ENCODE results near the gene ZNF746. TPM values are rescaled to one million over a fixed set of nuclear protein-coding genes. Genes with fewer than 3 reads are reported as not detected.
A peak's percentile ranks its signal among the peaks of the same experiment; 100 is the strongest.

ZNF746 gene
- total and polyA plus RNA-seq, 3 donors from 2014 or later: 32.1 to 56.7 (median 49.3) TPM

DNA sequence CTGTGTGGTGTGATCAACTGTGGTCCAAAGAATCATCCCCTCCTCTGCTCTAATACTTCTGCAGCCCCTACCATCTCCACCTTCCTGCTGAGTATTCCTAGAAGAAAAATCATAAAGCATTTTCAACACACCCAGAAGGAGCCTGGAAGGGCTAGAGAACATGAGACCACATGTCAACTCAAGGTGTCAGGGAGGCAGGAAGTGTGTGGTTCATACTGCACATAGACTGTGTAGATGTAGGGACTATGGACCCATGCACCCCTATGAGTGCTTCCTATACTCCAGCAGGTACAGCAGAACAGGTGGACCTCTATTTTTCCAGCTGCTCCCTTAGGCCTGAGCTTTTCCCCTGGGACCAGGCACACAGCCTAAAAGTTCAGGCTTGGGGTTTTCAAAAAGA, 2.6 kb upstream of the ZNF746 start:
- intact Hi-C loops (cut with DNase I; ENCODE audit: low total_unique reads): no loop called here
- Histone ChIP-seq H3K27me3 (no peaks in the 10 kb centered on the region), H3K36me3 (ENCODE audit: low read depth, missing control alignments) (no peaks in the 10 kb centered on the region), H3K4me1 (peaks cover 10% of the 10 kb centered on the region), H3K27ac (no peak overlapping the region), H3K9me3 (no peaks in the 10 kb centered on the region), H3K4me3 (no peak overlapping the region)
- no peak for DNase-seq
- TF ChIP-seq CTCF (IDR thresholded peaks at IDR 0.05): no peak
- TF ChIP-seq POLR2A (IDR thresholded peaks at IDR 0.05): no peak

DNA sequence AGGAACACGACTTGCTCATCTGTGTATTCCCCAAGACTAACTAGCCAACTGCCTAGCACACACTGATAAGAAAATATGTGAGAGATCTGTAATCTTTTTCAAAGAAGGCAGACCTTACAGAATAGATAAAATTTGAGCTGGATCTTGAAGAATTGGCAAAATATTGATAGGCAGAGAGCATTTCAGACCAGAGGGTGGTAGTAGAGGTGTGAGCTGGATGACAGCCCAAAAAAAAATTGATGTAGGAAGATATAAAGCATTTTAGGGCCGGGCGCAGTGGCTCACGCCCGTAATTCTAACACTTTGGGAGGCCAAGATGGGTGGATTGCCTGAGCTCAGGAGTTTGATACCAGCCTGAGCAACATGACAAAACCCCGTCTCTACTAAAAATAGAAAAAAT, 1.2 kb upstream of the ZNF746 start:
- Histone ChIP-seq H3K4me3 (no peak overlapping the region), H3K4me1 (peaks cover 10% of the 10 kb centered on the region), H3K27me3 (no peaks in the 10 kb centered on the region), H3K36me3 (ENCODE audit: low read depth, missing control alignments) (no peaks in the 10 kb centered on the region), H3K9me3 (no peaks in the 10 kb centered on the region), H3K27ac (no peak overlapping the region)
- intact Hi-C loops (cut with DNase I; ENCODE audit: low total_unique reads): no loop called here
- 61% methylated on average over 6 of the region's 6 CpGs for WGBS, 2 donors
- no peak for DNase-seq
- TF ChIP-seq POLR2A (IDR thresholded peaks at IDR 0.05) (no peak), CTCF (IDR thresholded peaks at IDR 0.05) (no peak)

- Histone ChIP-seq H3K4me3 (peak overlapping the region; percentile 81), H3K27me3 (no peaks in the 10 kb centered on the region), H3K36me3 (ENCODE audit: low read depth, missing control alignments) (no peaks in the 10 kb centered on the region), H3K9me3 (no peaks in the 10 kb centered on the region), H3K4me1 (peaks cover 10% of the 10 kb centered on the region), H3K27ac (peak overlapping the region; percentile 86 to 95)
- TF ChIP-seq POLR2A (IDR thresholded peaks at IDR 0.05) (no peak), CTCF (IDR thresholded peaks at IDR 0.05) (no peak)
- intact Hi-C loops (cut with DNase I; ENCODE audit: low total_unique reads): no loop called here
- 1 to 3% methylated on average over 29 to 34 of the region's 51 CpGs for WGBS, 2 donors
- peak; percentile 69 for DNase-seq
Observed at GRCh38 chr7:149496642-149497391, 792 bp downstream of the ZNF746 start.

DNA sequence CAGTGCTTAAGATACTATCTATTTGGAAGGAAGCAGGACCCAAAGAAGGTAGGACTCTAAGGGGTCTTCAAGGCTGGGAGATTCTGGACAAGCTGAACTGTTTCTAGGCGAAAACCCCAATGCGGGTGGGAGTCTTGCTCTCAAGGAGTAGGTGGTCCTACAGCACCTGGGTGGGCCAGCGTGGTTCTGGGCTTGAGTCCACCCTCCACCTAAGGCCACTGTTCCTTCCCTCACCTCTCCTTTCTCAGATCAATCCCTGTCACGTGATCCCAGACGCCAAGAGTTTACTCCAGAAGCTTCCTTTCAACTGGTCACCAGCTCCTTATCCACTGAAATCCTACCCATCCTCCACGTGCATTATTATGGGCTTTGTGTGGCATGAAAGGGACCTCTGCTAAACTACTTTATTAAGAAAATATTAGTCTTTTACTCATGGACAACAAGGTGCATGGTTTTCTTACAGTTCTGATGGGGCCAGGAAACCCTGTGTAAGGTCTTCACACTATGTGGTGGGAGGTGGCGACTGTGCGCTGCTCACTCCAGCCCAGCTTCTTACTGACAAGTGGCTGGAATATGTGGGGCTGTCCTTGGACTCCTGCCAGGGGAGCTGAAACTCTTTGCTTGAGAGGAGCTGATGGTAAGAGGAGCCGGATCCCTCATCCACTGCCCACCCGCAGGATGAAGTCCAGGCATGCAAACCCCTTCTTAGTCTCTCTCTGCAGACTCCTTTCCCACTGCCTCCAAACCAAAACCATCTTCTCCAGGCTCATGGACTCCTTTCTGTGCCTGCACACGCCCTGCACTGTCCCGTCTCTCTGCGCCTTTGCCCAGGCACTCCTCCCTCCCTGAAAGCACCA, 1.6 kb downstream of the ZNF746 start:
- peak; percentile 85 for DNase-seq
- H3K9me3 ChIP-seq: no peaks in the 10 kb centered on the region
- H3K27me3 ChIP-seq: no peaks in the 10 kb centered on the region
- peak overlapping the region; percentile 15 to 86 for H3K27ac ChIP-seq
- H3K4me3 ChIP-seq: peak overlapping the region; percentile 81
- peaks cover 10% of the 10 kb centered on the region for H3K4me1 ChIP-seq
- 28 to 36% methylated on average over 10 to 13 of the region's 13 CpGs for WGBS, 2 donors
- intact Hi-C loops (cut with DNase I; ENCODE audit: low total_unique reads): no loop called here
- no peaks in the 10 kb centered on the region for H3K36me3 ChIP-seq (ENCODE audit: low read depth, missing control alignments)
- TF ChIP-seq POLR2A (IDR thresholded peaks at IDR 0.05) (no peak), CTCF (IDR thresholded peaks at IDR 0.05) (no peak)

Measured in testis (tissue), 3 donors.